CD8-positive, alpha-beta memory T cell (primary cell): ENCODE data around the gene DDC. TPM values are rescaled to one million over a fixed set of nuclear protein-coding genes. Genes with fewer than 3 reads are reported as not detected.

Experiments
- CTCF ChIA-PET: fragments of 350-600 bp; sonication (Branson Sonifier 250); formaldehyde crosslinking; loops from one replicate; lab custom pipeline; 2021; ENCODE audit warnings: antibody characterized with exemption; lab: Charles Lee
- POLR2A ChIA-PET: fragments of 350-600 bp; sonication (Branson Sonifier 250); formaldehyde crosslinking; loops from one replicate; lab custom pipeline; 2021; ENCODE audit warnings: antibody characterized with exemption; lab: Charles Lee
- DNase-seq, 5 donors: peaks; one replicate each; pipeline versions ENCODE4 v3.0.0 to v3.0.0-alpha.2; 2020 to 2022; ENCODE audit warnings: mixed read lengths in 1 of 5
- H3K27ac ChIP-seq: one replicate; pipeline ENCODE4 v1.7.0; 2013; ENCODE audit warnings: low read depth, mild to moderate bottlenecking, low read length, moderate library complexity
- H3K27me3 ChIP-seq: 2 replicates; pipeline ENCODE4 v1.7.0; 2013; ENCODE audit warnings: low read length, mild to moderate bottlenecking; ENCODE audit not compliant: insufficient read depth, poor library complexity, severe bottlenecking
- H3K36me3 ChIP-seq: 2 replicates; pipeline ENCODE4 v1.7.0; 2013; ENCODE audit warnings: mild to moderate bottlenecking, low read length, moderate library complexity; ENCODE audit not compliant: insufficient read depth
- H3K4me1 ChIP-seq: 2 replicates; pipeline ENCODE4 v1.7.0; 2013; ENCODE audit warnings: mild to moderate bottlenecking, low read length, moderate library complexity; ENCODE audit not compliant: insufficient read depth
- H3K4me3 ChIP-seq: 2 replicates; pipeline ENCODE4 v1.7.0; 2013; ENCODE audit warnings: mild to moderate bottlenecking, low read length
- H3K9me3 ChIP-seq: 2 replicates; pipeline ENCODE4 v1.7.0; 2013; ENCODE audit warnings: mild to moderate bottlenecking, low read length
- H3K27ac Mint-ChIP-seq, 8 donors: one replicate each; pipeline ENCODE4 v1.8.0; 2020 to 2021; ENCODE audit warnings: mixed read lengths in 8 of 8, mild to moderate bottlenecking in 6 of 8, inconsistent platforms in 3 of 8, moderate library complexity in 3 of 8
- H3K27me3 Mint-ChIP-seq, 2 donors: one replicate each; pipeline ENCODE4 v1.8.0; 2020 to 2021; ENCODE audit warnings: mixed read lengths in 2 of 2, mild to moderate bottlenecking in 1 of 2, moderate library complexity in 1 of 2
- H3K36me3 Mint-ChIP-seq, 3 donors: one replicate each; pipeline ENCODE4 v1.8.0; 2020 to 2021; ENCODE audit warnings: mixed read lengths in 3 of 3, inconsistent platforms in 1 of 3, mild to moderate bottlenecking in 1 of 3
- H3K4me1 Mint-ChIP-seq, 3 donors: one replicate each; pipeline ENCODE4 v1.8.0; 2020 to 2021; ENCODE audit warnings: mixed read lengths in 3 of 3, inconsistent platforms in 1 of 3, mild to moderate bottlenecking in 1 of 3
- H3K4me3 Mint-ChIP-seq, 7 donors: one replicate each; pipeline ENCODE4 v1.8.0; 2020 to 2021; ENCODE audit warnings: mixed read lengths in 7 of 7, mild to moderate bottlenecking in 6 of 7, moderate library complexity in 4 of 7, inconsistent platforms in 2 of 7
- H3K9me3 Mint-ChIP-seq, 5 donors: one replicate each; pipeline ENCODE4 v1.8.0; 2020 to 2022; ENCODE audit warnings: mixed read lengths in 5 of 5, mild to moderate bottlenecking in 3 of 5, moderate library complexity in 2 of 5, inconsistent platforms in 1 of 5
- polyA plus RNA-seq: library from polyadenylated mRNA; unstranded; fragments of 300-500 nt; fragmentation: Illumina TruSeq; gene quantifications from one replicate; pipeline ENCODE4 v1.2.3, GENCODE V29; 2021
- total RNA-seq, 2 experiments: library from RNA; stranded (reverse); gene quantifications; one replicate each; pipeline ENCODE4 v1.2.3, GENCODE V29; 2021

Gene DDC
- total and polyA plus RNA-seq, 3 experiments from 2014 or later, result not detected

DNA sequence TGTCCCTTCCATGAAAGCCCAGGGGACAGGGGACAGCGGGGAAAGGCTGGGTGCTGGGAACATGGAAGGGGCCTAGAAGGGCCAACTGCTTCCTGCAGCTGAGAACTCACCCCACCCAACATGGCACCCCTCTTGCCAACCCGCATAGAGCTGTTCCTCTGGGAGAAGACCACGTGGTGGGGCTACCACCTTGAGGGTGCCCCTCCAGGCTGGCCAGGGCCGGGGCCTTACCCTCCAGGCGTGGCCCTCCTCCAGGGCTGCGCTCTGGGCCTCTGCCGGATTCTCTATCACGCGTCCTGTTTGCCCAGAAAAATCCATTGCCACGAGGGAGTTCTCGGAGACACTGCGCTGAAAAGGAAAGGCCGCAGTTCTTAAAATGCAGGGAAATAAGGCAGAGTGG is 39.9 kb upstream of the DDC start:
- POLR2A ChIA-PET, result no interaction called here

DNA sequence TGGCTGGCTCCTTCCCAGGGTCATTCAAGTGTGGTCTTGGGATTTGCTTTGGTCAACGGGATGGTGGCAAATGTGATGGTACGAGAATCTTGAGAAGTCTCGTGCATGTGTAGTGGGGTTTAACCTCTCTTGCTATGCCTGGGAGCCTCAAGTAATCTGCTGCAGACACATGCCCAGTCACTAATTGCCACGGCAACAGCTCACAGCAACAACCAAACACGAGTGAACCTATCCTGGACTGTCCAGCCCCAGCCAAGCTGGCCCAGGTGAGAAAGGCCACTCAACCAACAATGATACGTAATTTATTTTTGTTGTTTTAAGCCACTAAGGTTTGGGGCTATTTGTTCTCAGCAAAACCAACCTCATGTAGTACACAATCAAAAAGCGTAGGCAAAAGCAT is 38.1 kb upstream of the DDC start:
- no peak overlapping the region for H3K27ac Mint-ChIP-seq
- CTCF ChIA-PET, result no interaction called here
- no peak overlapping the region for H3K4me3 Mint-ChIP-seq
- DNase-seq, result no peak
- Histone ChIP-seq H3K4me3 (no peak overlapping the region), H3K27ac (no peak overlapping the region), H3K4me1 (peaks cover 5% of the 10 kb centered on the region), H3K9me3 (peaks cover 6% of the 10 kb centered on the region), H3K36me3 (no peaks in the 10 kb centered on the region), H3K27me3 (no peaks in the 10 kb centered on the region)
- POLR2A ChIA-PET, result no interaction called here
- peaks cover 8 to 11% (median 9%) of the 10 kb centered on the region in 5 donors for H3K9me3 Mint-ChIP-seq
- peaks cover 1 to 14% (median 1%) of the 10 kb centered on the region in 3 donors for H3K36me3 Mint-ChIP-seq
- peaks cover 9 to 15% (median 12%) of the 10 kb centered on the region in 3 donors for H3K4me1 Mint-ChIP-seq
- no peaks in the 10 kb centered on the region for H3K27me3 Mint-ChIP-seq

More for the DNA sequence above, 39.9 kb upstream of the DDC start:
- Mint-ChIP-seq H3K9me3 (peaks cover 17 to 27% (median 24%) of the 10 kb centered on the region in 5 donors), H3K27ac (no peak overlapping the region), H3K27me3 (no peaks in the 10 kb centered on the region), H3K4me3 (no peak overlapping the region), H3K36me3 (peaks cover 1 to 14% (median 4%) of the 10 kb centered on the region in 3 donors), H3K4me1 (peaks cover 22 to 28% (median 23%) of the 10 kb centered on the region in 3 donors)
- peaks cover 12% of the 10 kb centered on the region for H3K9me3 ChIP-seq
- H3K36me3 ChIP-seq, result no peaks in the 10 kb centered on the region
- no peaks in the 10 kb centered on the region for H3K27me3 ChIP-seq
- peaks cover 13% of the 10 kb centered on the region for H3K4me1 ChIP-seq
- CTCF ChIA-PET, result no interaction called here
- H3K4me3 ChIP-seq, result no peak overlapping the region
- no peak overlapping the region for H3K27ac ChIP-seq
- DNase-seq, result no peak

- Histone ChIP-seq H3K4me3 (no peak overlapping the region), H3K27ac (no peak overlapping the region), H3K9me3 (no peaks in the 10 kb centered on the region), H3K4me1 (no peaks in the 10 kb centered on the region), H3K27me3 (no peaks in the 10 kb centered on the region), H3K36me3 (no peaks in the 10 kb centered on the region)
- H3K27ac Mint-ChIP-seq, result no peak overlapping the region
- ChIA-PET CTCF (no interaction called here), POLR2A (no interaction called here)
- H3K4me3 Mint-ChIP-seq, result no peak overlapping the region
- no peaks in the 10 kb centered on the region for H3K9me3 Mint-ChIP-seq
- peaks cover 10 to 18% (median 13%) of the 10 kb centered on the region in 3 donors for H3K4me1 Mint-ChIP-seq
- peaks cover 0 to 1% (median 0%) of the 10 kb centered on the region in 3 donors for H3K36me3 Mint-ChIP-seq
- H3K27me3 Mint-ChIP-seq, result peaks cover 0 to 2% of the 10 kb centered on the region in 2 donors
- DNase-seq, result no peak
Observed at GRCh38 chr7:50599385-50599784, 34.2 kb upstream of the DDC start.

GRCh38 chr7:50598460-50599343 is 33.5 kb upstream of the DDC start:
- H3K27me3 ChIP-seq, result no peaks in the 10 kb centered on the region
- Mint-ChIP-seq H3K36me3 (peaks cover 0 to 1% (median 0%) of the 10 kb centered on the region in 3 donors), H3K27me3 (peaks cover 0 to 2% of the 10 kb centered on the region in 2 donors), H3K4me3 (no peak overlapping the region), H3K27ac (peak overlapping the region in 2 of 8 donors; percentile 58 to 75), H3K9me3 (no peaks in the 10 kb centered on the region), H3K4me1 (peaks cover 10 to 23% (median 20%) of the 10 kb centered on the region in 3 donors)
- H3K36me3 ChIP-seq, result no peaks in the 10 kb centered on the region
- POLR2A ChIA-PET, result no interaction called here
- H3K9me3 ChIP-seq, result no peaks in the 10 kb centered on the region
- CTCF ChIA-PET, result interaction anchor here (1.7 kb wide), 1 partner anchor 33 kb away, joined by 4 read pairs; no protein-coding TSS in a partner anchor
- H3K4me3 ChIP-seq, result no peak overlapping the region
- DNase-seq, result no peak
- H3K4me1 ChIP-seq, result no peaks in the 10 kb centered on the region
- H3K27ac ChIP-seq, result no peak overlapping the region

DNA sequence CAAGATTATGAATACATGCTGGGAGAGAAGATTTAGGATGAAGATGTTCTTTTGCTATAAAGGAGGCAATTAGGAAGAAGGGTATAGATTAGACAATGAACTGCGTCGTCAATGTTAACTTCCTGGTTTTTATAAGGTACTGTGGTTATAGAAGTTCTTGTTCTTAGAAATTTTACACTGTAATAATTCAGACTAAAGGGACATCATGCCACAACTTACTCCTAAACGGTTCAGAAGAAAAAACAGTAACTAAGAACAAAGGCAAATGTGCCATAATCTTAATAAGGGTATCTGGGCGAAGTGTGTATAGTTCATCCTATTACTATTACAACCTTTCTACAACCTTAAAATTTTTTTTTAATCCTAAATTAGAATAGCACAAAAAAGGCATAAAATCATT is 31.3 kb upstream of the DDC start:
- H3K27me3 Mint-ChIP-seq, result peaks cover 2 to 12% of the 10 kb centered on the region in 2 donors
- H3K27ac Mint-ChIP-seq, result no peak overlapping the region
- Histone ChIP-seq H3K4me1 (no peaks in the 10 kb centered on the region), H3K27ac (no peak overlapping the region), H3K4me3 (no peak overlapping the region), H3K36me3 (no peaks in the 10 kb centered on the region), H3K9me3 (no peaks in the 10 kb centered on the region), H3K27me3 (no peaks in the 10 kb centered on the region)
- H3K9me3 Mint-ChIP-seq, result no peaks in the 10 kb centered on the region
- CTCF ChIA-PET, result interaction anchor here (1.3 to 1.5 kb wide), 2 partner anchors 9 to 37 kb away, joined by 3 to 9 read pairs; no protein-coding TSS in a partner anchor
- H3K4me3 Mint-ChIP-seq, result no peak overlapping the region
- DNase-seq, result no peak
- H3K4me1 Mint-ChIP-seq, result peaks cover 10 to 23% (median 21%) of the 10 kb centered on the region in 3 donors
- H3K36me3 Mint-ChIP-seq, result no peaks in the 10 kb centered on the region
- POLR2A ChIA-PET, result no interaction called here

DNA sequence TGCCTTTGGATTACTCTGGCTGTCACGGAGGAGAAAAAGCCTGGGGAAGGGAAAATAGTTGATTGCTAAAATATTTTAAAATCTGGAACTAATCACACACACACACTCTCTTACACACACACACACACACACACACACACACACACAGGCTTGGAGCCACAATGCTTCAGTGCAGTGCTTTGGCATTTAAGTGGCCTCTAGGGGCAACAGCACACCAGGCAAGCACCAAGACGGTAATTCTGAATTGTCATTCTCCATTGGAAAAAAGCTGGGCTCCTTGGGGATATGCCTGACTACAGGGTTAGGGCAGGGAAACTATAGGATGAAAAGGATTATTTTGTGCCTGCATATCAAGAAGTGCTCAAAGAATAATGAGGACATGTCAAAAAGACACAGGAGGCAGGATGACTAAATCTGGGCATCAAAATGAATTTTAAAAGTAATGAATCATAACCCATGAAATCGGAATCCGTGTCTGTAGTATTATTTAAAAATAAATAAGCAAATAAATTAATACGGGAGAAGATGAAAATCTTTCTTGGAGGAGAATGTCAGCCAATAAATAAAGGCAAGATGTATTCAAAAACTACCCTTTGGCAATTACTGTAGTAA is 30.4 kb upstream of the DDC start:
- H3K4me1 ChIP-seq, result no peaks in the 10 kb centered on the region
- Mint-ChIP-seq H3K36me3 (no peaks in the 10 kb centered on the region), H3K9me3 (no peaks in the 10 kb centered on the region), H3K4me3 (peak overlapping the region in 1 of 7 donors; percentile 32), H3K4me1 (peaks cover 10 to 23% (median 21%) of the 10 kb centered on the region in 3 donors), H3K27ac (no peak overlapping the region), H3K27me3 (peaks cover 2 to 21% of the 10 kb centered on the region in 2 donors)
- no peak overlapping the region for H3K27ac ChIP-seq
- H3K36me3 ChIP-seq, result no peaks in the 10 kb centered on the region
- no peaks in the 10 kb centered on the region for H3K9me3 ChIP-seq
- ChIA-PET CTCF (interaction anchor here (1.2 to 2.2 kb wide), 5 partner anchors 8 to 77 kb away, joined by 3 to 12 read pairs (median 3); no protein-coding TSS in a partner anchor), POLR2A (no interaction called here)
- no peaks in the 10 kb centered on the region for H3K27me3 ChIP-seq
- no peak overlapping the region for H3K4me3 ChIP-seq
- DNase-seq, result peak in 1 of 5 donors; percentile 7

GRCh38 chr7:50594734-50595485 is 29.7 kb upstream of the DDC start:
- H3K4me3 Mint-ChIP-seq, result peak overlapping the region in 1 of 7 donors; percentile 59
- Histone ChIP-seq H3K27me3 (no peaks in the 10 kb centered on the region), H3K36me3 (no peaks in the 10 kb centered on the region), H3K9me3 (no peaks in the 10 kb centered on the region), H3K27ac (no peak overlapping the region), H3K4me1 (no peaks in the 10 kb centered on the region), H3K4me3 (no peak overlapping the region)
- peaks cover 4 to 28% of the 10 kb centered on the region in 2 donors for H3K27me3 Mint-ChIP-seq
- no peaks in the 10 kb centered on the region for H3K36me3 Mint-ChIP-seq
- H3K27ac Mint-ChIP-seq, result peak overlapping the region in 1 of 8 donors; percentile 54
- POLR2A ChIA-PET, result no interaction called here
- no peaks in the 10 kb centered on the region for H3K9me3 Mint-ChIP-seq
- CTCF ChIA-PET, result interaction anchor here (0.8 to 2.2 kb wide), 6 partner anchors 13 to 78 kb away, joined by 3 to 12 read pairs (median 4); no protein-coding TSS in a partner anchor
- H3K4me1 Mint-ChIP-seq, result peaks cover 10 to 23% (median 21%) of the 10 kb centered on the region in 3 donors
- DNase-seq, result no peak
